Spleen (tissue), 7 donors: ENCODE results near the gene EIF5A.
A peak's percentile ranks its signal among the peaks of the same experiment; 100 is the strongest.

Source experiments
- POLR2A ChIP-seq, 3 donors: fragments of 450-650 bp; IDR thresholded peaks; one replicate each; pipeline ENCODE4 v1.5.1; 2017; ENCODE audit warnings: antibody characterized with exemption in 3 of 3, mild to moderate bottlenecking in 1 of 3
- POLR2AphosphoS5 ChIP-seq, 3 donors: sonication (generic); formaldehyde crosslinking; IDR thresholded peaks; one replicate each; pipeline ENCODE4 v1.5.1; 2017; ENCODE audit warnings: antibody characterized with exemption in 3 of 3
- TF ChIP-seq, protein P1 (sequence below), 11 experiments: fragments of 200-600 bp in 7 of 11; fragments of 450-650 bp in 4 of 11; sonication (generic) in 4 of 11; IDR thresholded peaks in 8 of 11; conservative IDR thresholded peaks in 3 of 11; 1 replicate in 7 of 11; 2 replicates in 4 of 11; pipeline versions ENCODE4 v1.4.0 to v1.8.0; 2016 to 2021; ENCODE audit warnings: antibody characterized with exemption in 11 of 11, inconsistent platforms in 4 of 11, mild to moderate bottlenecking in 1 of 11
- donor health status: DM: no; HTN: no; CAD: no; lungs with moderate emphysema.
- donor health status: DM: no; HTN: no; CAD: no.
- donor health status: DM: no; HTN: no; CAD: no.

GRCh38 chr17:7336240-7337175 is 29.1 kb downstream of the EIF5A start, which contains the start of gene ACAP1:
- TF ChIP-seq, protein P1, sequence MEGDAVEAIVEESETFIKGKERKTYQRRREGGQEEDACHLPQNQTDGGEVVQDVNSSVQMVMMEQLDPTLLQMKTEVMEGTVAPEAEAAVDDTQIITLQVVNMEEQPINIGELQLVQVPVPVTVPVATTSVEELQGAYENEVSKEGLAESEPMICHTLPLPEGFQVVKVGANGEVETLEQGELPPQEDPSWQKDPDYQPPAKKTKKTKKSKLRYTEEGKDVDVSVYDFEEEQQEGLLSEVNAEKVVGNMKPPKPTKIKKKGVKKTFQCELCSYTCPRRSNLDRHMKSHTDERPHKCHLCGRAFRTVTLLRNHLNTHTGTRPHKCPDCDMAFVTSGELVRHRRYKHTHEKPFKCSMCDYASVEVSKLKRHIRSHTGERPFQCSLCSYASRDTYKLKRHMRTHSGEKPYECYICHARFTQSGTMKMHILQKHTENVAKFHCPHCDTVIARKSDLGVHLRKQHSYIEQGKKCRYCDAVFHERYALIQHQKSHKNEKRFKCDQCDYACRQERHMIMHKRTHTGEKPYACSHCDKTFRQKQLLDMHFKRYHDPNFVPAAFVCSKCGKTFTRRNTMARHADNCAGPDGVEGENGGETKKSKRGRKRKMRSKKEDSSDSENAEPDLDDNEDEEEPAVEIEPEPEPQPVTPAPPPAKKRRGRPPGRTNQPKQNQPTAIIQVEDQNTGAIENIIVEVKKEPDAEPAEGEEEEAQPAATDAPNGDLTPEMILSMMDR (IDR thresholded peaks at IDR 0.05 in 8 of 11, conservative IDR thresholded peaks at IDR 0.05 in 3 of 11) = peak in 1 of 11 experiments; percentile 18
- TF ChIP-seq POLR2A (IDR thresholded peaks at IDR 0.05) (no peak), POLR2AphosphoS5 (IDR thresholded peaks at IDR 0.05) (peak; percentile 75 to 85 (median 77))
